Frontal cortex (tissue), 4 donors: ENCODE results near the gene PPP5C. TPM values are rescaled to one million over a fixed set of nuclear protein-coding genes. Genes with fewer than 3 reads are reported as not detected.
"Not testable (repeated sequence)": the region's sequence is repeated elsewhere in the genome, so short reads cannot be mapped to it uniquely, and the experiment has no call there.

ENCODE experiments used
- DNase-seq, 2 donors: peaks; one replicate each; pipeline ENCODE4 v3.0.0; 2012; ENCODE audit warnings: low spot score in 2 of 2
- FAIRE-seq: peaks from 2 replicates; lab custom pipeline; 2012; peaks lifted over from hg19 to GRCh38; lab: Jason Lieb, UNC
- total RNA-seq: library from RNA; depleted of rRNA; stranded (reverse); fragments of >200 nt; gene quantifications from one replicate; pipeline ENCODE4 v1.2.3, GENCODE V29; 2014
- donor health status: control.
- donor health status: control.
- donor health status: control.

Gene PPP5C
- total RNA-seq, 1 donor from 2014 or later, result 67.3 TPM

DNA sequence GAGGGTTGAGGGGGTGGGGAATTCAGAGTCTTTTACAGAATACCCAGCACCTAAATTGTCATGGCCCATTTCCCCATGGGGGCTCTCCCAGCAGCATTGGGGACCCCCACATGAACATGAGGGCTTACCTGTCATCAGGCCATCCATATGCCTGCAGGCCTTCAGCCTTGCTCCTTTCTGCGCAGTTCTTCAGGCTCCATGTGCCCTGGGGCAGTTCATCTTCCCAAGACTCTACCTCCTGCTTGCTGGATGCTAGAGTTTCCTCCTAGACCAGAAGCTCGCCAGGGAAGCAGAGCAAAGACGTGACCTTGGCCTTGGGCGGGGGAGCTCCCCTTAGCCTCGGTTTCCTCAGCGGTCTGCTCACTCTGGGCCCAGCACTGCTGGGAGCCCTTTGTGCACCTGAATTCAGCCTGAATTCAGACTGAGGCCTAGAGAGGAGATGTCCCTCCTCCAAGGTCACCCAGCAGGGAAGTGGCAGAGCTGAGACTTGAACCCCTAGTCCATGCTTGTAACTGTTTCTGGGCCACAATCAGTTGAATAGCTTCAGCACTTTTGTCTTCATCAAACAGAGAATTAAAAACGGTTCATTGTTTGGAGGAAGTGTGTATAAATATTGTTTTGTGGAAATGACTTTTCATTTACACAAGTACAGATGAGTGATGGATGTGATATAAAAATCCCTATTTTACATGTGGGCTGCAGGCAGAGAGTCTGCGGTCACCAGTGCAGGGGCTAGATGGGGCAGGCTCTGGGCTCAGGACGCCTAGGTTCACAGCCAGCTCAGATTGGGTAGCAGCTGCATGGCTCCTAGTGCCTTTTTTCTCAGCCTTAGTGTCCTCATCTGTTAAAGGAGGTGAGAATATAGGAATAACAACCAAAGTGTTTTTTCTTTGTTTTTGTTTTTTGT, 9.5 kb downstream of the PPP5C start:
- FAIRE-seq, result no peak
- DNase-seq, result no peak

DNA sequence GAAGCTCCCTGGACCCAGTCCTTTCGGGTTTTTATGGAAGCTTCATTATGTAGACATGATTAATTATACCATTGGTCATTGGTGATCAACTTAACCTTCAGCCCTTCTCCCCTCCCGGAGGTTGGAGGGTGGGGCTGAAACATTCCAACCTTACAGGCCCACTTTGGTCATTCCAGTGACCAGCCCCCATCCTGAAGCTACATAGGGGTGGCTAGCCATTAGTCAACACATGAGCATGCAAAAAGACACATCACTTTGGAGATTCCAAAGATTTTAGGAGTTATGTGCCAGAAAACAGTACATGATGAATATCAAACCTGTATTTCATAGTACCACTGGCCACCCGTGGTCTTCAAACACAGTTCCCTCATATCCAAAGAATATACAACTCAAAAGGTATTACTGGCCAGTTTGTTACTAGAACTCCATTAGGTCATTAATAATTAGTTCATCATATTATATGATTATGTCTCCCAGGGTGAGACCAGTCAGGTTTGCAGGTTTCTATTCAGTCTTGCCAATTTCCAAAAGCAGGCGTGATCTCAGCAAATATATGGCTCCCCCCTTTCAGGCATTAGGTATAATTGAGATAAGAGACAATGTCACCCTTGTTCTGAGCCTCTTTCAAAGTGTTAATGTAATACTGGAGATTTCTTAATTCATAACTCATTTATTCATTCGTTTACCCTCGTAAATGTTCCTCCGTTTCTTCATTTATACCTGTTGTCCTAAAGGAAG, 11.1 kb downstream of the PPP5C start:
- DNase-seq (no peak), FAIRE-seq (no peak)

DNA sequence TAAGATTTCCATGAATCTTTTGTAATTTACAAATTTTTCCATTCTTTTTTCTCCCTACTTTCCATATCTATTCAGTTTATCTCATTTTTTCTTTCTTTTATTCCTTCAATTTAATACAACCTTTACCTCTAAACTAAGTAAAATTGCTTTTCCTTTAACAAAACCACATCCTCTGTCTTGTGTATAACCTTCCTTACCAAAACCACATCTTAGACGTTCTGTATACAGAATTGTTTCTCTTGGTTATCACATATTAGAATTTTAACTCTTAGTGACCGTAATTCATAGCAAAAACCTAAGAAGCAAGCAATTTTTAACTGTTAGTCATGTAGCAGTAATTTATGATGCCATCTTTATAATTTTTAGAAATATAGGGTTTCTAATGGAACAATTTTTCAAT, 15.0 kb downstream of the PPP5C start:
- DNase-seq (no peak), FAIRE-seq (no peak)

DNA sequence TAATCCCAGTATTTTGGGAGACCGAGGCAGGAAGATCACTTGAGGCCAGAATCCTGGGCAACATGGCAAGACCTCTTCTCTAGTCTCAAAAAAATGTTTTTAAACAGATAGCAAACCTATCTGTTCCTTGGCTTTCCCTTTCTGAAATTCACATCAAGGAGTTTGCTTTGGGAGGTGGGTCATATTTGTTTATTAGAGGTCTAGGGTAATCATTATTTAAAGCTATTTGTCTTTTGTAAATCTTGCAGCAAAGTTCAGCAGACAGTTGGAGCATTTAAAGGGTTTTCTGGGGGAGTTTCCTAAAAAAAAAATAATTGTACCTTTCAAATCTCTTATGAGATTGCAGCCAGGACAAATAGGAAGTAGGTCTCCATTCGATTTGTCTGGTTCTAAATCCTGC, 17.5 kb downstream of the PPP5C start:
- DNase-seq (no peak), FAIRE-seq (no peak)

DNA sequence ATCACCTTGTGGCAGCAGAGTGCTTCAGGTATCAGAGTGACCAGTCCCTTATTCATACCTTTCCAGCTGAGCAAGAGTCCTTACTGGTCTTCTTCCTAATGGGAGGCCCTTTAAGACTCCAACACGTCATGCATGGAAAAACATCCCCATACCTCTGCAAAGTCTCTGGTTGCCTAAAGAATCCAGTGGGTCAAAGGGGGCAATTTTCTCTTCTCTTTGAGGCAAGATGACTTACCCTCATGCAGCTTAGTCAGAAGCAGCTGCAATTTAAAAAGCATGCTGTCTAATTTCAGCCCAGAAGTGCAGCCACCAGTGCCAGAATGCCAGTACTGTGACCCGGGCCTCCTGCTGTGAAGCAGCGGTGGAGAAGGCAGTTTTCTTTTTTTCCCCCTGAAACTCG, 18.7 kb downstream of the PPP5C start:
- no peak for DNase-seq
- no peak for FAIRE-seq

DNA sequence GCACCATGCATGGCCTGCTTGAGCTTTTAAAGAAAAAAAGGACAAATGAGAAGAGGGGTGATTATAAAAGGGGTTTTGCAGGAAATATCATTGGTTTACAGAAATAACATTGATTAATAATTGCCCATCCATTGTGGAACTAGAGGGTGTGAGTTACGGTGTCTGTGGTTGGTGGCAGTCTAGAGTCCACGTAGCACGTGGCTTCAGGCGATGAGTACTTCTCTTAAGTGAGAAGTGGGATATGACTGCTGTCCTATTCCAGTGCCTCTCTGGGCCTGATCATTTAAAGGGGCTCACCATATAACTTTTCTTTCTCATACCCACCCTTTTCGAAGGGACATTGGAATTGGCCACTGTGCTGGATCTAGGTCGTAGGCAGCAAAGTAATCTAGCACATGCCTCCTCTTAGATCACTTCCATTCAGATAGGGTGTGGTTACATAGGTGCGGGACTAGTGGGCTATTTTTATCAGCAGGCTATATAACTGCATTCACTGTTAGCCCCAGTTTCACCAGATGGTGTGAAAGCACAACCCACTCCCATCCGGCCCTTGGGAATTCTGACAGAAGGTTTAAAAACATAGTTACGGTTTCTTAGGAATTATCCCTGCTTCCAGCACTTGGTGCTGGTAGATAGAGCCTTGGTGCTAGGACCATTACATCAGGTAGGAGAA, 19.9 kb downstream of the PPP5C start:
- FAIRE-seq (no peak), DNase-seq (no peak)

DNA sequence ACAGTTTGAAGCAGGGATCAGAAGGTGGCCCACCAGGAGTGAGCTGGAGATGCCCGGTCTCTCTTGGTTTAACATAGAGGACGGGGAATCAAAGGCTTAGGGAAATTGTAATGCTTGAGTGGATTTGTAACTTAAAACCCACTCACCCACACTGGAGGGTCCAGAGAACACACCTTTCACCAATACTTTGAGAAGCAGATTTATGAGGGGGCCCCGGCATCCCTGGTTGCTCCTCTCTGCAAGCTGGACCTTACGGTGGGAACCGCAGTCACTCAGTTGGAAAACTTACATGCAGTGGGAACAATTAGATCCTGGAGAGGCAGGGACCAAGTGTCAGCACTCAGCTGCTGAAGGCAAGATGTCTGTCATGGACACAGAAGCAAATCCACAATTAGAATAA, 20.5 kb downstream of the PPP5C start:
- DNase-seq (no peak), FAIRE-seq (no peak)

DNA sequence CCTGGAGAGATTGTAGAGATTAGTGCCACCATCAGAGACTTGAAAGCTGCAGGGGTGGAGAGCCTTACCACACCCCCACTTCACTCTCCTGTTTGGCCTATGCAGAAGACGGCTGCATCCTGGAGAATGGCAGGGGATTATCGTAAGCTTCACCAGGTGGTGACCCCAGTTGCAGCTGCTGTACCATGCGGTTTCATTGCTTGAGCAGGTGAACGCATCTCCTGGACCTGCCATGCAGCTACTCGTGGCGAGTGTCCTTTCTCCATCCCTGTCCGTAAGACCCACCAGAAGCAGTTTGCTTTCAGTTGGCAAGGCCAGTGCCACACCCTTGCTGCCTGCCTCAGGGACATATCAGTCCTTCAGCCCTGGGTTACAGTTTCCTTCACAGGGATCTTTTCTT, 21.2 kb downstream of the PPP5C start:
- FAIRE-seq, result no peak
- no peak for DNase-seq

DNA sequence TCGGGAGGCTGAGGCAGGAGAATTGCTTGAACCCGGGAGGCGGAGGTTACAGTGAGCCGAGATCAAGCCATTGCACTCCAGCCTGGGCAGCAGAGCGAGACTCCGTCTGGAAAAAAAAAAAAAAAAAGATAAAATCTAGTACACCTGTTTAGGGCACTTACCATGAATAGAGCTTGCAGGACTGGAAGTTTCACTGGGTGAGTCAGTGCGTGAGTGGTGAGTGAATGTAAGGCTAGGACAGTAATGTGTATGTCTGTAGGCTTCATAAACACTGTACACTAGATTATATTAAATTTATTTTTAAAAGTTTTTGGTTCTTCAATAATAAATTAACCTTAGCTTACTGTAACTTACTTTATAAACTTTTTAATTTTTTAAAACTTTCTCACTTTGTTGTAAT, 22.9 kb downstream of the PPP5C start:
- DNase-seq (no peak), FAIRE-seq (no peak)

DNA sequence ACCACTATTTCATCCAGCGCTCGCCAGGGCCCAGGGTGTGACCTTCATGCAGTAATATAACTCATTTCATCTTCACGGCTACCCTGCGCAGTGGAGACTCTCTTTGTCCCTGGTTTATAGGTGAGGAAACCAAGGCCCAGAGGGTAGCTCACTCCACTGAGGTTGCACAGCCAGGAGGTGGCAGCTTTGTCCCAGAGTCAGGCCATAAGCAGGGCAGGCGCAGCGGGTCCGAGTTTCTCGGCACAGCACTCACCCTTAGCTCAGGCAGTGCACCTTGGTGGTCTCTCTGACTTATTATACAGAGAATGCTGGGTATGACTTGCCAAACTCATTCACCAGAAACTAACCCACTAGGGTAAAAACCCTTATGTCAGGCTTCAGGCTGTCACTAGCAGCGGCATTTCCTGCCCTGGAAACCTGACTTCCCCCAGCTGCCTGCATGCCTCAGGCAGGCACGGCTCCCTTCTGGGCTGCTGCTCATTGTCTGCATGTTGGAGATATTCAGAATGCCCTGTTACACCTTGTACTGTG, 24.5 kb downstream of the PPP5C start:
- no peak for FAIRE-seq

DNA sequence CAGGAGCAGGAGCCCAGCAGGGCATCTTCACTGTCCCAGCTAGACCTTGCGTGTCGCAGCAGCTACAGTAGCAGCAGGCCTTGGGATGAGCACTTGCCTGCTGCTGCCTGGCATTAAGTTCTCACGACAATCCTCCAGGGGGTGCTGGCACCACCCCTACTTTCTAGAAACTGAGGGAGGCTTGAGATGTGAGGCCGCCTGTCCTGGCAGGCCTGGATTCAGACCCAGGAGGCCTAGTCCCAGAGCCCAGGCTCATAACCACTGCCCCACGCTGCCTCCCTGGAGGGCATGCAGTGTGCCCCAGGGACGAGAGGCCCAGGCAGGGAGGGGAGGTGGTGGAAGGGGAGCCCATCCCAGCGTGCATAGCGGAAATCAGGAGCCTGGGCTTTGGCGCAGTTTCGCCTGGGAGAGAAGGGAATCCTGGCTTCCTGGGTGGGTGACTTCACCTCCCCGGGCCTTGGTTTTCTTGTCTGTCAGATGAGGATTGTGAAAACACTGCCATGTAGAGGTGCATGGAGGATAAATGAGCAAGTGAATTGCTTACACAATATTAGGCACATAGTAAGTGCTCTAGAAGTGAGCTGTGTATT, 26.1 kb downstream of the PPP5C start:
- no peak for DNase-seq
- no peak for FAIRE-seq

More for the DNA sequence above, 24.5 kb downstream of the PPP5C start:
- DNase-seq, result no peak

DNA sequence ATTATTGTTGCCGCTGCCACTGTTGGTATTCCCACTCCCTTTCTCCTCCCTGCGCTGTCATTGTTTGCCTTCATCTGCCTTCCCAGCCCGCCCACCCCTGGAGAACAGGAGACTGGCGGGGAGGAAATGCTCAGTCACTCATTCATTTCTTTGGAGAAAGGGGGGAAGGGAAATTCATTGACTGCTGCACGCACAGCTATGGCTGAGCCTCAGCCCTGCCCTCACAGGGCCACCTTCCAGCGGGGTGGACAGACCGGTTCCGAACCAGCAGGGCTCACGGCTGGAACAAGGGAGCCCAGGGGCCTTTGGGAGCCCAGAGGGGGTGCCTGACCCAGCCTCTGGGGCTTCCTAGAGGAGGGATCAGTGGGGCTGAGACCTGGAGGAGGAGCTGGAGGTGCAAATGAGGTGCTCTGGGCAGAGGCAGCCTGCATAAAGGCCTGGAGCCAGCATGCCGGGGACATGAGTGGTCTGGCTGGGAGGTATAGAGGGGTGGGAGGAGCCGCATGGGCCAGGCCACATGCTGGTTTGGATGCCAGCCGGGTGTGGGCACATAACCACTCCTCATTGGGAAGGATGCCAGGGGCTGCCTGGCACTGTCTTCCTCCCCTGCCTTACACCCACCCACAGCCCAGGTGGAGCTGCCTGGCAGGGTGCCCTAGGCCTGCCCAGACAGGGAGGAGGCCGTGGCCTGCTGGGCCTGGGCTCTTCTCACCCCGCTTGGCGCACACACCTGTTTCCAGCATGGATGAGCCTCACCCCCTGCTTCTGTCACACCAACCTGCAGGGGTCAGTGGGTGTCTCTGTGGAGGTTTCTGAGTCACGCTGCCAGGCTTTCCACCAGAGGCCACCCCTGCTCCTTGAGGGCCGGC, 26.8 kb downstream of the PPP5C start:
- FAIRE-seq, result no peak
- DNase-seq, result no peak

DNA sequence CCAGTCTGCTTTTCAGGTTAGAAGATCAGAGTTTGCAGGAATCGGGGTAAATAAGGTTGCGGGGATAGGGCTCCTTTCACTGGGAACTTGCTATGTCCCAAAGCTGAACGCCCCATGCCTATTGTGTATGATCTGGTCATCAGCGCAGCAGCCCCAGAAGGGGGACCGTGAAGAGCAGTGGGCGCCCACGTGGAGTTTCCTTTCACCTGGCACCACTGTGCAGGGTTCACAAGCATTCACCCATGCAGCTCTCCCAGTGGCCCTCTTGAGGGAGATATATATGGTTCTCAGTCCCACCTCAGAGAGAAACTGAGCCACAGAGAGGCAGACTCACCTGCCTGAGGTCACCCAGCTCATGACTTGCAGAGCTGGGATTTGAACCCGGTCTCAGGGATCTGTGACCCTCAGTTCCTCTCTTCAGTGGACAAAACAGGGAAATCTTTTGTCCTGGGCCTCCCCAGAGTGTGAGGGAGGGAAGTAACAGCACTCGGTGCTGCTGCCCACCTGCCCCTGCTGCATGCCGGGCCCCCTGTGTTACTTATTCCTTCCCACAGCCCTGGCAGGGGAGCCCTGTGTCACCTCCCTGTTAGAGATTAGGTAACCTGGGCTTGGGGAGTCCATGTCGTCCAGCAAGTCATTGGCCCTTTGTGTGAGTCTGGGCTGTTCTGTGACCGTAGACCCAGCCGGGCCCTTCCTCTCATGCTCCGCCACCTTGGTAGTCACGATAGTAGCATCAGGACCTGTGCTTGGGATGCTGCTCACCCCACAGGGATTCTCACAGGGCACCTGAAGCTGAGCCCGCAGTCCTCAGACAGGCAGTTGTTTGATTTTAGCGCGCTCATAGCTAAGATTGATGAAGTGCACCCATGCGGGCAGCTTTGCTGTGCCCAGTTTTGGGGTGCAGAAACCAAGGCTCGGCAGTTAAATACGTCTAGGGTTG, 27.9 kb downstream of the PPP5C start:
- DNase-seq (no peak), FAIRE-seq (no peak)

DNA sequence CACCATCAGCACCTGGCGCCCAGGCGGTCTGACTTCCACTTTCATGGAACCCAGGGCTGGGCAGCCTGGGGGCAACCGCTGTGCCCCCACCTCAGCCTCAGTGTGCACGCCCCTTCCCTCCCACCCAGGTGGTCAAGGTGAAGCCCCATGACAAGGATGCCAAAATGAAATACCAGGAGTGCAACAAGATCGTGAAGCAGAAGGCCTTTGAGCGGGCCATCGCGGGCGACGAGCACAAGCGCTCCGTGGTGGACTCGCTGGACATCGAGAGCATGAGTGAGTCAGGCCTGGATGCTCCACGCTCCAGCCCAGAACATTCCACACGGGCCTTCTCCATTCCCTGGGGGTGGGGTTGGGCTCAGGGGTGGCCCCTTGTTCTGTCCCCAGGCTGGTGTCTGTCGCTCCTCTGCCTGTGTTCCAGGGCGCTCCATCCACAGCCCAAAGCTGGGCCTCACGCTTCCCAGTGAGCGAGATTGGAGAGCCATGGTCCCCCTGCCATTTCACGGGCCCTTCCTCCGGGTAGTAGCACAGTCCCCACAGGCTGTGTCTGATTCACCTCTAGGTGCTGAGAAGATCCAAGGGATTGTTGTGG, 28.7 kb downstream of the PPP5C start:
- DNase-seq, FAIRE-seq: not testable (repeated sequence)

DNA sequence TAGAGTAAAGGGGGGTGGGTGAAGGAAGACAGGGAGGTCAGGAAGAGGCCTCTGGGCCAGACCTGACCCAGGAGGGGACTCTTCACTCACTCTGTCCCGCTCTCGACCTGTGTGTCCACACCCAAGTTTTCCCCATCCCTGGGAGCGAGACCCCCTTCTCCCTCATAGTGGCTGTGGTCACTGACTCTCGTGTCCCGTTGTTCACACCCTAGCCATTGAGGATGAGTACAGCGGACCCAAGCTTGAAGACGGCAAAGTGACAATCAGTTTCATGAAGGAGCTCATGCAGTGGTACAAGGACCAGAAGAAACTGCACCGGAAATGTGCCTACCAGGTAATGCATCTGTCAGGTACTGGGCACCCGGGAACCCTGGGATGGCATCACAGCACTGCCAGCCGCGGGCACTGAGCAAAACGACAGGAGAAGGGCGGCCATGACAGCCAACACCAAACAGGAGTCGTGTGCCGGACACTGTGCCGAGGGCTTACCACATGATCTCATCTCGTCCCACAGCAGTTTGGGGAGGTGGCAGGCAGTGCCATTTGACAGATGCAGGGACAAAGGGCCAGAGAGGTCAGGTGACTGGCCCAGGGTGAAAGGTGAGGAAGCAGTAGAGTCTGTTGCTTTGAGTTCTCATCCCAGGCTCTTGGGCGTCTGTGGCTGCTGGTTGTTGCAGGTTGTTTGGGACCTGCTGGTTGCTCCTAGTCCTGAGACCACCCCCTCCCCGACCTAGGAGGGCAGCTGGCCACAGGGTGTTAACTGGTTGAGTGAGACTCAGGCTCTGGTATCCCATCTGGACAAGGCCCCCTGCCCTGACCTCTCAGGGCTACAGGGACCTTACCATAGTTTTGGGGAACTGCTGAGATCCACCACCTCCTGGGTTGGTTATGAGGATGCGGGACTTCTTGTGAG, 29.6 kb downstream of the PPP5C start:
- FAIRE-seq (no peak), DNase-seq (no peak)

DNA sequence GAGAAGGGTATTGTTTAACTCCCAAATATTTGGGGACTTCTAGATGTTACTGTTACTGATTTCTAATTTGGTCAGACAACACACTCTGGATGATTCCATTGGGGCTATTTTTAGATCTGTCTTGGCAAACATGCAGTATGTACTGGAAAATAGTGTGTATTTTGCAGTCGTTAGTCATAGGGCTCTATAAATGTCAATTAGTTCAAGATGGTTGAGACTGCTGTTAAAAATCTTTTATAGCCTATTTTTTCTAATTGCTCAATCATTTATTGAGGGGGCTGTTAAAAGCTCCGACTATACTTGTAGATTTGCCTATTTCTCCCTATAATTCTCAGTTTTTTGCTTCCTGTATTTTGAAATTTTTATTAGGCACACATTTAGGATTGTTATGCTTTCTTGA, 31.4 kb downstream of the PPP5C start:
- FAIRE-seq (no peak), DNase-seq (no peak)

DNA sequence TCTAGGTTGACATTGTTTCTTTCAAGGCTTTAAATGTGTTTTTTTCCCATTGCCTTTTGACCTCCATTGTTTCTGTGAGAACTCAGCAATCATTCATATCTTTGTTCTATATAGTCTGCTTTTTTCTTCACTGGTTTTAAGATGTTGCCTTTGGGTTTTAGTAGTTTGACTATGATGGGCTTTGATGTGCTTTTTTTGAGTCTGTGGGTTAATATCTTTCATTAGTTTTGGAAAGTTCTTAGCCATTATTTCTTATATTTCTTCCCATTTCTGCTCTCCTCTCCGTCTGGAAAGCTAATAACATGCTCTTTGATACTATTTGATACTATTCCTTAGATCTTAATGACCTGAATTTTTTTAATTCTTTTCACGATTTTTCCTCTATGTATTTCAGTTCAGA, 33.8 kb downstream of the PPP5C start:
- FAIRE-seq (no peak), DNase-seq (no peak)
